Activated CD4-positive, CD25-positive, alpha-beta regulatory T cell treated with anti-CD3 and anti-CD28 coated beads, Interleukin-2, amount 50 U/mL, for 16 hours (primary cell): ENCODE data around the gene RPRD2.
"Not testable (repeated sequence)": the region's sequence is repeated elsewhere in the genome, so short reads cannot be mapped to it uniquely, and the experiment has no call there.

Source experiments
- DNase-seq: peaks from one replicate; pipeline ENCODE4 v3.0.0-alpha.2; 2020; ENCODE audit warnings: low read depth, low spot score

The RPRD2 gene

DNA sequence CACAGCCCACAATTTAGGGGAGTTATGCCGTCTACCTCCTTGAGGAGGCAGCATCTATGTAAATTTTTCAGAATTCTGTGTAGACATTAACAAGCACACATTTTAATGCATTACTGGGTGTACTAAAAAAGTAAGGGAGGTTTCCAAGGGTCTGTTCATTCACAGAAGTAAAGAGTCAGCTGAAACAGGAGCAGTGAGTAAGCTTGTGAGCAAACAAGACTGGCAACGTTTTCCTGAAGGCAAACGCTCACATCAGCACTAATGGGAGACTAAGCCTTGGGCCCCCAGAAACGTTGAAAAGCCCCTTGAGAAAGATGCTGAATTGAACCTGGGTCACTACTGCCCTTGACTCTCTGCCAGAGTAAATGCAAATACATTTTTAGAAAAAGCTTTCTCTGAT, 25.7 kb downstream of the RPRD2 start:
- no peak for DNase-seq

DNA sequence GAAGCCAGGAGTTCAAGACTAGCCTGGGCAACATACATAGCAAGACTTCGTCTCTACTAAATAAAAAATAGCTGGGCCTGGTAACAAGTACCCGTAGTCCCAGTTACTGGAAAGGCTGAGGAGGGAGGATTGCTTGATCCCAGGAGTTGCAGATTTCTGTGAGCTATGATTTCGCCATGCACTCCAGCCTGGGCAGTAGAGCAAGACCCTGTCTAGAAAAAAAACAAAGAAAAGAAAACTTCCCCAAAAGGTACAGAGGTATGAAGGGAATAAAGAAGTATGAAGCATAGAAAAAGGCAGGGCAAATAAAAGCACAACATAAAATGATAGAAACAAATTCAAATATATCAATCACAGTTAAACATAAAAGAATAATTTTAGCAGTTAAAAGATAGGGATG, 28.7 kb downstream of the RPRD2 start:
- DNase-seq = no peak

DNA sequence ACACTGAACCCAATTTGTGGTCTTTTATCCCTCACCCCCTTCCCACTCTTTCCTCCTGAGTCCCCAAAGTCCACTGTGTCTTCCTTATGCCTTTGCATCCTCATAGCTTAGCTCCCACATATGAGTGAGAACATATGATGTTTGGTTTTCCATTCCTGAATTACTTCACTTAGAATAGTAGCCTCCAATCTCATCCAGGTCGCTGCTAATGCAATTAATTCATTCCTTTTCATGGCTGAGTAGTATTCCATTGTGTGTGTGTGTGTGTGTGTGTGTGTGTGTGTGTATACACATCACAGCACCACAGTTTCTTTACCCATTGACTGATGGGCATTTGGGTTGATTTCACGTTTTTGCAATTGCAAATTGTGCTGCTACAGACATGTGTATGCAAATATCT, 31.2 kb downstream of the RPRD2 start:
- DNase-seq = not testable (repeated sequence)

DNA sequence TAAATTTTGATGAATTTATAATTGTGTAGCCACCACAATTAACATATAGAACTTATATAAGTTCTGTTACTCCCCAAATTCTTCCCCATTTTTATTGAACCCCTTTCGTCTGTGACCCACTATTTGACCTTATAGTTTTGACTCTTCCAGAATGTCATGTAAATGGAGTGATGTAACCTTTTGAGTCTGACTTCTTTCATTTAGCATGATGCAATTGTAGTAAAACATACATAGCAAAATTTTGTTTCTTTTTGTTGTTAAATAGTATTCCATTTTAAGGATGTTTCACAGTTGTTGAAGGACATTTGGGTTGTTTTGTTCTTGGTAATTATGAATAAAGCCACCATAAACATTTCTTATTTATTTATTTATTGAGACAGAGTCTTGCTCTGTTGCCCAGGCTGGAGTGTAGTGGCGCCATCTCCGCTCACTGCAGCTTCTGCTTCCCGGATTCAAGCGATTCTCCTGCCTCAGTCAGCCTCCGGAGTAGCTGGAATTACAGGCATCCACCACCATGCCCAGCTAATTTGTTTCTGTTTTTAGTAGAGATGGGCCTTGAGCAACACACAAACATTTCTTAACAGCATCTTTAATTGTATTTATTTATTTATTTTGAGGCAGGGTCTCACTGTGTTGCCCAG, 33.6 kb downstream of the RPRD2 start:
- DNase-seq = no peak

- DNase-seq = no peak
Measured at GRCh38 chr1:150404465-150404864, 40.5 kb downstream of the RPRD2 start.

GRCh38 chr1:150405660-150406059, 41.7 kb downstream of the RPRD2 start:
- no peak for DNase-seq

- DNase-seq = no peak
Measured at GRCh38 chr1:150406483-150406882, 42.5 kb downstream of the RPRD2 start.

DNA sequence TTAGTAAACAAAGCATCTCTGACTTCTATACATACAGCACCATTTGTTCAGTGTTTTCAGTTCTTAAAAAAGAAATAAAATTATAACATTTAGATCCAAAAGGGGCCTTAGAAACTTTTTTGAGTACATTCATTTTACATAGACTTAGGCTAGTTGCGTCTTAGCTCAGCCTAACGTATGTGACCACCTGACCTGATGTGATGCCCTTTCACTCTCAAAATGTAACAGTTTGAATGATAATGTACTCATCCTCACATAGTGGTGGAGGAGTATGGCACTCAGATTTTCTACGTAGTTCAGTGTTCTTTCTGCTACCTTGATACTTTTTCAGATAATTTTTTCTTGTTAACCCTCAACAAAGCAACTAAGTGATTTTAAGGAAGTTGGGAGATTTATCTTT, 43.4 kb downstream of the RPRD2 start:
- DNase-seq = no peak

DNA sequence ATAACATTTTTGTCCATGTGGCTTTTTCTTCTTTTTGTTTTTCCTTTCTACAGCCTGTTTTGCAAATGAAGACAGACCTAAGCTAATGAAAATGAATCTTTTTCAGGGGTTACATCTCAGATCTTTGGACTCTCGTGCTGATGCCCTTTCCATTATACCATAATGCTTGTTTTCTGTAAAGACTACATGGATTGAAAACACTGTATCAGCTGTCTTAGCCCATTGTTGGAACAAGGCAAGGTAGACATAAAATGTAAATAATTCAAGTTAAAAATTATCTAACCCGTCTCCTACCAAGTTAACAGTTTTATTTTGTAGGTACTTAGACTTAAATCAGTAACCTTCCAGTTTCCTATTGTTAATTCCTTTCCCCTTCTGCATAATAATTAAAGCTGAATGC, 44.9 kb downstream of the RPRD2 start:
- no peak for DNase-seq

- DNase-seq = no peak
Measured at GRCh38 chr1:150409504-150410362, 45.8 kb downstream of the RPRD2 start.

DNA sequence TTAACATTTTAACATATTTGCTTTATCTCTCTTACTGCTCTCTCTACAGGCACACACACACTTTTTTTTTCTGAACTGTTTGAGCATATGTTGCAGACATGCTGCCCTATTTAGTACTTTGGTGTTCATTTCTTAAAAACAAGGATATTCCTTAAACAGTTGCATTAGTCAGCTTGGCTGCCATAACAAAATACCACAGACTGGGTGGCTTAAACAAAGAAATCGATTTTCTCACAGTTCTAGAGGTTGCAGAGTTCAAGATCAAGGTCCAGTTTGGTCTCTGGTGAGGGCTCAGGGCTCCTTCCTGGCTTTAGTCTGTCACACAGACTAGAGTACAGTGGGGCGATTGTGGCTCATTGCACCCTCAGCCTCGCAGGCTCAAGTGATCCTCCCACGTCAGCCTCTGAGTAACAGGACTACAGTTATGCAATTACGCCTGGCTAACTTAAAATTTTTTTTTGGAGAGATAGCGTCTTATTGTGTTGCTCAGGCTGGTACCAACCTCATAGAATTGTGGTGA, 46.7 kb downstream of the RPRD2 start:
- no peak for DNase-seq

GRCh38 chr1:150414592-150414991, 50.6 kb downstream of the RPRD2 start:
- no peak for DNase-seq

DNA sequence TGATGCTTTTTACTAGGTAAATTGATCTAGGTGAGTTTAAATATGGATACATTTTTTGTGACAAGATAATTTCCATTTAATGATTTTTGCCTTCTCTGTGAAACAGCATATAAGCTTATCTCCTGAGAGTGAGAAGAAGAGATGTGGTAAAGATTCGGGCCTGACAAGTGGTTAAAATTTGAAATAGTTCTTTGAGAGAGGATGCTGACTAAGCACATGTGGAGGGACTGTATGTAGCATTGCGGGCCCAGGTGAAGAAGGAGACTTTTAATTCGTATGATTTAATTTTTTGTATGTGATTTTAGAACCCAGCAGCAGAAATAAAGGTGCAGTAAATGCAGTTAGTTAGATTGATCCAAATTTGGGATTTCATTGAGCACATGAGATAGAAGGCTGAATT, 51.9 kb downstream of the RPRD2 start:
- DNase-seq = no peak

GRCh38 chr1:150420560-150421265, 56.8 kb downstream of the RPRD2 start:
- no peak for DNase-seq

DNA sequence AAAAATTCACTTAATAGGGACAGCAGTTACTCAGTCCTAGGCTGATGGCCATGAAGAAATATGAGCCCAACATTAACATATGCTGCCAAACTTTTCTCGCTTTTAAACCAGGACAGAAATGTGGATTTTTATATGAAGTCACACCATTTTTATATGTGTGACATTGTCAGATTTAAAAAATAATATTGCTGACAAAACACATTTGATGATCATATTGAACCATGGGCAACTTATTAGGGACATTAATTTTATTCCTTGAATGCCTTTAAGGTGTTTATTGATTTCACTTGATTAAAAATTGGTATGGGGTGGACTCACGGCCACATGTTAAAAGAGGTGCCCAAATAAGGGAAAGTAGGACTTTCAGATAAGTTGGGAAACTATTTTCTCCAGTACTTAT, 58.6 kb downstream of the RPRD2 start:
- DNase-seq = no peak

GRCh38 chr1:150429805-150430204, 65.9 kb downstream of the RPRD2 start:
- no peak for DNase-seq

DNA sequence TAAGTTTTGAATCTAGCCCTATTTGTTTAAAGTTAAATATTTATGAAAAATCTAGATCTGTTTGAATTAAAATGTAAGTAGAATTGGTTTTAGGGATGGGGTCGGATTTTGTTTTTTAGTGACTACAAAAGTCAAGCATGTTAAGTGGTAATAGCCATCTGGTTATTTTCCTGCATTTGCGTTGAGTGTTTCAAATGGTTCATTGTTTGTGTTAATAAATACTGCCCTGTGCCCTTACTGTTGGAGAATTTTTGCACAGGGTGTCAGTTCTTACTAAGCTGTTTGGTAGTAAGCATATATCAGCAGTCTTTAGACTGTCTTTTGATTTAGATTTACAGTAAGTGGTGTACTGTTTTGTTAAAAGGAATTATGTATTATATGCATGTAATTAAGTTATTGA, 77.2 kb downstream of the RPRD2 start:
- no peak for DNase-seq

DNA sequence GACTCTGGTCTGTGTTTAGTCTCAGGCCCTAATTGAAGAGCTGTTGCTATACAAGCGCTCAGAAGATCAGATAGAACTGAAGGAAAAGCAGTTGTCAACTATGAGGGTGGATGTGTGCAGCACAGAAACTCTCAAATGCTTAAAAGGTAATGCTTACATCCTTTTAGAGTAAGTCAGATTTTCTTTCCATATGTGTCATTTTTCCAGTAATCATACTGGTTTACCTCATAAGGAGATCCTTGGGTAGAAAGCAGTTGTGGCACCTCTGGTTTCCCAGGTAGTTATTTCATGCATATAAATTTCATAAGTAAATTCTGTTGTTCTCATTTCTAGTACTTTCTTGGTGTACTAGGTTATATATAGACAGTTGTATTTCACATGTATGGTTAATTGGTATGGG, 80.3 kb downstream of the RPRD2 start:
- DNase-seq = no peak

DNA sequence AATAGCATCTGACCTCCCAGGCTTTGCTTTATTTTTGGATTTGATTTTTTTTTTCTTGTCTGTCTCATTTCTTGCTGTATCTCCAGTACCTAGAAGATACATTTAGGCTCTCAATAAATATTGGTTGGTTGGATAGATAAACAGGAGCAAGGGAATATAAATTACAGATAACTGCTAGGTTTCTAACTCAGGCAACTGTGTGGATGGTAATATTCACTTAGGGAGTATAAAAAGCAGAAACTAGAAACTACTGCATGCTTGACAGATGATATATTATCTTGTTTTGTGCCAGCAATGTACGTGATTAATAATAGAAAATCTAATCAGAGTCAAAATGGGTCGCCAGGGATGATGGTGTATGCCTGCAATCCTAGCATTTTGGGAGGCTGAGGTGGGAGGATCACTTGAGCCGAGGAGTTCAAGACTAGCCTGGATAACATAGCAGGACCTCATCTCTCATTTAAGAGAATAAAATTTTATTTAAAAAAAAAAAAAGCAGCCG, 92.2 kb downstream of the RPRD2 start:
- DNase-seq = no peak

DNA sequence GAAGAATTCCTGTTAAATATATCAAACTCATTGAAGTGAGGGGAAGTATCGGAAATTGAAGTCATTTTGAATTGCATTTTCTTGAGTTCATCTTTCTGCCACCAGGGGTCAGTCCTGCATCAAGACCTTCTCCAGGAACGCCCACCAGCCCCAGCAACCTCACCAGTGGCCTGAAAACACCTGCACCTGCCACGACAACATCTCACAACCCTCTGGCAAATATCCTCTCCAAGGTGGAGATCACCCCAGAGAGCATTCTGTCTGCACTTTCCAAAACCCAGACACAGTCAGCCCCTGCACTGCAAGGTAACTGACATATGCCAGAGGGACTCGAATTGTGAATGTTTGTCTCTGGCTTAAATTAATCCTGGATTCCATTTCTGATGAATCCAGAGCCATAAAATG, 100.5 kb downstream of the RPRD2 start:
- peak; percentile 45 for DNase-seq

- no peak for DNase-seq
Measured at GRCh38 chr1:150466964-150467363, 103.0 kb downstream of the RPRD2 start.

- DNase-seq = no peak
Measured at GRCh38 chr1:150469291-150469690, 105.3 kb downstream of the RPRD2 start.
